ENCODE data around the gene TTLL4.
"Not testable (repeated sequence)": the region's sequence is repeated elsewhere in the genome, so short reads cannot be mapped to it uniquely, and the experiment has no call there.

Gene TTLL4

GRCh38 chr2:218746470-218746795, 35.8 kb downstream of the TTLL4 start:
- no peak for DNase-seq

GRCh38 chr2:218746960-218747359, 36.3 kb downstream of the TTLL4 start:
- no peak for DNase-seq

GRCh38 chr2:218748741-218749441, 38.3 kb downstream of the TTLL4 start:
- no peak for DNase-seq

- DNase-seq = no peak
These were observed 43.6 kb downstream of the TTLL4 start for GRCh38 chr2:218754201-218754600.

DNA sequence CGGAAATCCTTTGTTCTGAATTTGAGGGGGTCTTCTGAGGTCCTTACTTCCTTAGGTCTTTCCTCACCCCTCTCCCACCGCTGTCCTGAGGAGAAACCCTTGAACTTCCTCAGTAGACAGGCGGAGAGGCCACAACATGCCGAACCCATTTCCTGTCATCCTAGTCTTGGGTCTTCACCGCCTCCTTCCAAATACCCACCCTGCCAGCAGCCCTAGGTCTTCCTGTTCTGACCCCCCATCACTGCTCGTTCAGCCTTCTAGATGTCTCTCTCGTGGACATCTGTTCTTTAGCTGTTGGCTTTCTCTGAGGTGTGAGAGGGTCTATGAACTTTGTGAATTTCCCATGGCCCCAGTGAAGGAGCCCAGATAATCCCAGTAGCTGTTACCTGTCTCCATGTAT, 44.1 kb downstream of the TTLL4 start:
- DNase-seq = no peak

GRCh38 chr2:218755198-218755566, 44.5 kb downstream of the TTLL4 start:
- no peak for DNase-seq

- no peak for DNase-seq
These were observed 45.2 kb downstream of the TTLL4 start for GRCh38 chr2:218755567-218756404.

GRCh38 chr2:218756599-218757377, 46.2 kb downstream of the TTLL4 start:
- DNase-seq = no peak

GRCh38 chr2:218761795-218762194, 51.2 kb downstream of the TTLL4 start:
- no peak for DNase-seq

- DNase-seq = not testable (repeated sequence)
These were observed 62.1 kb downstream of the TTLL4 start for GRCh38 chr2:218772759-218773158.

- DNase-seq = no peak
These were observed 63.2 kb downstream of the TTLL4 start for GRCh38 chr2:218773881-218774280.

- DNase-seq = no peak
These were observed 65.9 kb downstream of the TTLL4 start for GRCh38 chr2:218776488-218776887.

- no peak for DNase-seq
These were observed 66.8 kb downstream of the TTLL4 start for GRCh38 chr2:218777276-218777990.

DNA sequence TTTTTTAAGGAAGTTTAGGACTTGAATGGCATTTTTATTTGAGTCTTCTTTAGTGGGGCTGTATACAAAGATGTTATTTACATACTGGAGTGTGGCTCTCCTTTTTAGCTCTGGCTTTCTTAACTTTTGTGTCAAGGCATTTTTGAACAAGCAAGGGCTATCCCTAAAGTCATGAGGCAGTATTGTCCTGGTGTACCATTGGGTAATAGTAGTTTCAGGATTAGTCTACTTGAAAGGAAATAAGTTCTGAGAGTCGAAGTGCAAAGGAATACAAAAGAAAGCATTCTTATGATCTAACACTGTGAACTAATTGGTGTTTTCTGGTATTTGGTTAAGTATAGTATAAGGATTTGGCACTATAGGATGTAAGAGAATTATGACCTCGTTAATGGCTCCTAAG, 69.4 kb downstream of the TTLL4 start:
- no peak for DNase-seq

DNA sequence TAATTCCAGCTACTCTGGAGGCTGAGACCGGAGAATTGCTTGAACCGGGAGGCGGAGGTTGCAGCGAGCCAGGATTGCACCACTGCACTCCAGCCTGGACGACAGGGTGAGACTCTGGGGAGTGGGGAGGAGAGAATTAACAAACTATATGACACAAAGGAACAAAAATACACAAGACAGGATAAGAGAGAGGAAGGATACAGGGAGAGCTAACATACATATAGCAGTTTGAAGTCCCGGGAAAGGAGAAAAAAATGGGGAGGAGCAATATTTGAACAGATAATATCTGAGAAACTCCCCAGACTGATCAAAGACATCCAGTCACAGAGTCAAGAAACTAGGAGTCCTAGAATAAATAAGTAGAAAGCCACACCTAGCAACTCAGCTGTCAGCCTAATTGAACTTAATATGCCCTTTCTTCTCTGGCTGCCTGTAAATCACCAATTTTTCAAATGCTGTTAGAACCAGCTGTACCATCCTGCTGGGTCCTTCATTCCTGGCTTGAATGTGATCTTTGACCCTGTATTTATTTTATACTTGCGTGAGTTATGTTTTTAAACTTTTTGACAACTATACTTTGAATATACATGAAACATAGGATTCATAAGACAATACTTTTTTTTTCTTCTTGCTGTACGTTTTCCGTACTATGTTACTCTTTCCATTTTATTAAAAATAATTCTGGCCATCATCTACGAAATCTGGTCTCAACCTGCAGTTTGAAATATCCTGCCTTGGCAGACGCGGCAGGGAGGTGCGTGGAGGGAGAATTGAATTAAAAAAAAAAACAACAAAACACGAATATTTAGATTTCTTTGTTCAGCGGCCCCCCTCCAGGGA, 70.4 kb downstream of the TTLL4 start:
- no peak for DNase-seq

DNA sequence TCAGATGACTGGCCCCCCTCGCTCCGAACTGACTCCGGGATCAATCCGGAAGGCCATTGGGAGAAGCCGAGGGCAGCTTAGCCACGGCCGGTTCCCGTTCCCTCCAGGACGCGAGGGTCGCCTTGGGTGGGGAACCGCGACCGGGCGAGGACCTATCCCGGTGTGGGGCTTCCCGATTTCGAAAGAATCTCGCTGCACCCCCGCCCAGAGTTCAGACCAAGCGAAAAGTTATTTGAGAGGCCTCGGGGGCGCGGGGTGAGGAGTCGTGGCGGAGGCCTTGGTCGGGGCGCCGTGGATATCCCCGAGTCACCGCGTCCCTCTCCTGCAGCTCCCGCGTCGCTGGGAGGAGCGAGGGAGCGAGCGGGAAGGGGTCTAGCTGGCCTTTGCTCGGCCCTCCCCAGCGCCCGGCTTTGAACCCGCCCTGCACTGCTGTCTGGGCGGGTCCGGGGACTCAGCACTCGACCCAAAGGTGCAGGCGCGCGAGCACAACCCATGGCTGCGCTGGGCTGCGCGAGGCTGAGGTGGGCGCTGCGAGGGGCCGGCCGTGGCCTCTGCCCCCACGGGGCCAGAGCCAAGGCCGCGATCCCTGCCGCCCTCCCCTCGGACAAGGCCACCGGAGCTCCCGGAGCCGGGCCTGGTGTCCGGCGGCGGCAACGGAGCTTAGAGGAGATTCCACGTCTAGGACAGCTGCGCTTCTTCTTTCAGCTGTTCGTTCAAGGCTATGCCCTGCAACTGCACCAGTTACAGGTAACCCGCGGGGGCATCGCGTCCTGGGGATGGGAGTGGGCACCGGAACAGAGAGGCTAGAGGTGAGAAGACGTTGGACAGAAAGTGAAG, 71.3 kb downstream of the TTLL4 start, which contains the start of gene CYP27A1:
Gene CYP27A1 (plus strand): TSS at position 457 of the 837 bp plus-strand sequence. CDS start 36 bp downstream, at position 493.
- DNase-seq = no peak

DNA sequence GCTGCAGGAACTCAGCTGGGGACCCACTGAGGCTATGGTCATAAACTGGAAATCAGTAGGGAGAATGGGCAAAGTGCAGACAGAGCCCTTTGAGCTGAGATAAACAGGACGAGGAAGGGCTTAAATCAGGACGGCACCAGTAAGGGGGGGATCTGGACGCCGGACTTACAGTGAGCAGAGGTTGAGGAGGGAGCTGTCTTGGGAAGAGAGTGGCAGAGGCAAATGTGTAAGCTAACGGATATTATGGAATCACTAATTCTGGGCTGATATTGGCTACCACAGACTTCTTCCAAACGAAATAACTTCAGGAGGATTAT, 71.9 kb downstream of the TTLL4 start:
- DNase-seq = no peak

DNA sequence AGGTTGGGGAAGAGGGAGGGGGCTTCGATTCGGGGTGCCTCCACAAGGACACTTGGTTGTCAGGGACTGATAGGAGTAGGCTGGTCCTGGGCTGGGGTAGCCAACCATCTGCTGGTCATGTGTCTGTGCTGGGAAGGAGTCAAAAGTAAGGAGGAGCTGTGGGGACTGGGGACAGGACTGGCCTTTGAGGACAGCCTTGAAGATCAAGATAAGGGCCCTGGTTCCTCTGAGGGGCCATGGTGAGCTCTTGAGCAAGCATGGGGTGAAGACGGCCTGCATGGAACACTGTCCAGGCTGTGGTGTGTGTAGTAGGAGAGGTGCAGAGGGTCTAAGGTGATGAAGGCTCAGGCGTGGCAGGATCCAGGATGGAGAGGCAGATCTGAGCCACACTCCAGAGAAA, 73.1 kb downstream of the TTLL4 start:
- no peak for DNase-seq

DNA sequence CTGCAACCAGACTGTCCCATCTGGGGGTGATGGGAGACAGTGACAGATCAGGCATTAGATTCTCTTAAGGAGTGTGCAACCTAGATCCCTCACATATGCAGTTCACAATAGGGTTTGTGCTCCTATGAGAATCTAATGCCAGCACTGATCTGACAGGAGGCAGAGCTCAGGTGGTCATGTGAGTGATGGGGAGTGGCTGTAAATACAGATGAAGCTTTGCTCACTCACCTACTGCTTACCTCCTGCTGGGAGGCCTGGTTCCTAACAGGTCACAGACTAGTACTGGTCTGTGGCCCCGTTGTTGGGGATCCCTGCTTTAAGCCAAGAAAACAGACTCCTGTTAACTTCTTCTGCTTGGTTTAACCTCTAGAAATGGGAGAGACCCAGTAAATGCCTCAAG, 74.5 kb downstream of the TTLL4 start:
- no peak for DNase-seq

DNA sequence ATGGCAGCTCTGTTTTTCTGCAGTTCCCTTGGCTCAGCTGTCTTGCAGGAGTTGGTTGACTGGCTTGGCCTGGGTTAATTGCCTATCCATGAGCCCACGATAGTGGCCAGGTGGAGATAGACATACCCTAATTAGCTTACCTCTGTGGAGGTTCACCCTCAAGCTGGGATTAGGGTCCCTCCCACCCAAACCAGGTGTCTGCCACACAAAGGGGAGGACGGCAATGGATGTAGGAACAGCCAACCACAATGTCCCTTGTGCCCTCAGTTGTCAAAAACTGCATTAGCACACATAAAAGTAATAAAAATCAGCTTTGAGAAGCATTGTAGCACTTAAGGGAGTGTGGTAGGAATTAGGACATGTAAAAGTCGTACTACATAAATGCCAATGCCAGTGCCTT, 75.5 kb downstream of the TTLL4 start:
- no peak for DNase-seq

DNA sequence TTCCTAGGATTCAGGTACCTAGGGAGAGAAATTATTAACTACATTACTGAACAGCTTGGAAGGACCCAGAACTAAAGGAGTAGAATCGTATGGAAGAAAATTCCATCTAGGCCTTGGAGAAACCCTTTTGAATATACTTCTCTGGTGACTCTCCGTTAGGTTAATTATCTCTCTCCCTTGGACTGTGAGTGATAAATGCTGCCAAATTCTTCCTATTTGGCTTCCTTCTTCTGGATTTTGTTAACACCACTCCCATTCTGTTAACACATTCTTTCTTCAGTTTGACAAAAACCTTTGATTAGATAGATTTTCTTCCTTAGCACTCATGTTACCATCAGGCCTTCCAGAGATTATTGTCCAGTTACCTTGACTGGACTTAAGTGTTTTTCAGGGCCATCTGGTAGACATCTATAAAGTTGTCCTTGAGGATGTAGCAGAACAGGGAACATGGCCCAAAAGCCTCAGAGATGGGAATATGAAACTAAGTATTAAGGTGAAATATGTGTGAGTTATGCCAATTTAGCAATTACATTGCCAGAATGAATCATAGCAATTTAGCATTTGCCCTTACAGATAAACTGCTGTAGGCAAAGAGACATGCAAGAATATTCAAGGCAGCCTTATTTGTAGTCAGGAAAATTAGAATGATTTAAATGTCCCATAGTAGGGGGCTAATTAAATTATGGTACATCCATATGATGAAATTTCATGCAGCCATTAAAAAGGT, 78.1 kb downstream of the TTLL4 start:
- DNase-seq = no peak
